Endothelial cell (in vitro differentiated cells): Measurements from ENCODE around the gene TEX11. TPM values are rescaled to one million over a fixed set of nuclear protein-coding genes. Genes with fewer than 3 reads are reported as not detected.

ENCODE experiments used
- DNase-seq: peaks from one replicate; pipeline ENCODE4 v3.0.0; 2021; ENCODE audit warnings: low spot score
- H3K27ac Mint-ChIP-seq: one replicate; pipeline ENCODE4 v1.8.0; 2021; ENCODE audit warnings: mixed read lengths, inconsistent platforms; ENCODE audit not compliant: unreplicated experiment
- H3K27me3 Mint-ChIP-seq: one replicate; pipeline ENCODE4 v1.8.0; 2021; ENCODE audit warnings: mild to moderate bottlenecking, moderate library complexity, mixed read lengths, inconsistent platforms; ENCODE audit not compliant: unreplicated experiment
- H3K36me3 Mint-ChIP-seq: one replicate; pipeline ENCODE4 v1.8.0; 2021; ENCODE audit warnings: mild to moderate bottlenecking, low read depth, mixed read lengths, inconsistent platforms; ENCODE audit not compliant: unreplicated experiment
- H3K4me1 Mint-ChIP-seq: one replicate; pipeline ENCODE4 v1.8.0; 2021; ENCODE audit warnings: mild to moderate bottlenecking, mixed read lengths, inconsistent platforms; ENCODE audit not compliant: unreplicated experiment
- H3K4me3 Mint-ChIP-seq: one replicate; pipeline ENCODE4 v1.8.0; 2021; ENCODE audit warnings: mild to moderate bottlenecking, mixed read lengths, inconsistent platforms; ENCODE audit not compliant: unreplicated experiment
- H3K9me3 Mint-ChIP-seq: one replicate; pipeline ENCODE4 v1.8.0; 2021; ENCODE audit warnings: mixed read lengths, inconsistent platforms; ENCODE audit not compliant: unreplicated experiment
- CTCF ChIP-seq: fragments of 200-600 bp; sonication (generic); IDR thresholded peaks from one replicate; pipeline ENCODE4 v1.5.0; 2021; ENCODE audit warnings: antibody characterized with exemption; ENCODE audit not compliant: unreplicated experiment
- total RNA-seq: library from RNA; stranded (reverse); fragmentation: NEBNext Ultra II Directional; extraction: Animal tissue kit (Norgen Biotek cat#: 25700); gene quantifications from one replicate; pipeline ENCODE4 v1.2.1, GENCODE V29; 2021; ENCODE audit not compliant: unreplicated experiment

Gene TEX11
- total RNA-seq, 1 donor from 2014 or later, result not detected

- Mint-ChIP-seq H3K27me3 (peaks cover 1% of the 10 kb centered on the region), H3K4me3 (no peak overlapping the region), H3K9me3 (no peaks in the 10 kb centered on the region), H3K36me3 (no peaks in the 10 kb centered on the region), H3K27ac (no peak overlapping the region), H3K4me1 (peaks cover 15% of the 10 kb centered on the region)
- no peak for TF ChIP-seq CTCF
- no peak for DNase-seq
These were observed 423.0 kb downstream of the TEX11 start for GRCh38 chrX:70485466-70485865.

GRCh38 chrX:70482300-70482699, 426.2 kb downstream of the TEX11 start:
- peaks cover 41% of the 10 kb centered on the region for H3K4me1 Mint-ChIP-seq

GRCh38 chrX:70481471-70482270, 426.8 kb downstream of the TEX11 start:
- Mint-ChIP-seq H3K27ac (peak overlapping the region; percentile 86), H3K4me3 (peak overlapping the region; percentile 53), H3K9me3 (no peaks in the 10 kb centered on the region), H3K36me3 (no peaks in the 10 kb centered on the region), H3K27me3 (peaks cover 2% of the 10 kb centered on the region), H3K4me1 (peaks cover 46% of the 10 kb centered on the region)
- DNase-seq, result no peak
- no peak for TF ChIP-seq CTCF

More at GRCh38 chrX:70482300-70482699, 426.2 kb downstream of the TEX11 start:
- H3K27me3 Mint-ChIP-seq, result peaks cover 2% of the 10 kb centered on the region
- no peak for DNase-seq
- no peak for TF ChIP-seq CTCF
- H3K36me3 Mint-ChIP-seq, result no peaks in the 10 kb centered on the region
- H3K27ac Mint-ChIP-seq, result peak overlapping the region; percentile 86
- H3K4me3 Mint-ChIP-seq, result no peak overlapping the region
- H3K9me3 Mint-ChIP-seq, result no peaks in the 10 kb centered on the region

GRCh38 chrX:70480660-70481018, 427.9 kb downstream of the TEX11 start:
- no peak for DNase-seq
- TF ChIP-seq CTCF, result no peak
- peak overlapping the region; percentile 58 for H3K27ac Mint-ChIP-seq
- H3K27me3 Mint-ChIP-seq, result peaks cover 2% of the 10 kb centered on the region
- no peaks in the 10 kb centered on the region for H3K36me3 Mint-ChIP-seq
- peak overlapping the region; percentile 3 for H3K4me3 Mint-ChIP-seq
- no peaks in the 10 kb centered on the region for H3K9me3 Mint-ChIP-seq
- peaks cover 46% of the 10 kb centered on the region for H3K4me1 Mint-ChIP-seq

GRCh38 chrX:70479922-70480659, 428.4 kb downstream of the TEX11 start:
- peaks cover 46% of the 10 kb centered on the region for H3K4me1 Mint-ChIP-seq
- H3K27ac Mint-ChIP-seq, result peak overlapping the region; percentile 58
- no peak for DNase-seq
- H3K36me3 Mint-ChIP-seq, result no peaks in the 10 kb centered on the region
- peaks cover 2% of the 10 kb centered on the region for H3K27me3 Mint-ChIP-seq
- TF ChIP-seq CTCF, result no peak
- H3K9me3 Mint-ChIP-seq, result no peaks in the 10 kb centered on the region
- no peak overlapping the region for H3K4me3 Mint-ChIP-seq
